ENCODE measurements around the gene EIF4E. TPM values are rescaled to one million over a fixed set of nuclear protein-coding genes. Genes with fewer than 3 reads are reported as not detected.
"Not testable (repeated sequence)": the region's sequence is repeated elsewhere in the genome, so short reads cannot be mapped to it uniquely, and the experiment has no call there.

EIF4E gene

DNA sequence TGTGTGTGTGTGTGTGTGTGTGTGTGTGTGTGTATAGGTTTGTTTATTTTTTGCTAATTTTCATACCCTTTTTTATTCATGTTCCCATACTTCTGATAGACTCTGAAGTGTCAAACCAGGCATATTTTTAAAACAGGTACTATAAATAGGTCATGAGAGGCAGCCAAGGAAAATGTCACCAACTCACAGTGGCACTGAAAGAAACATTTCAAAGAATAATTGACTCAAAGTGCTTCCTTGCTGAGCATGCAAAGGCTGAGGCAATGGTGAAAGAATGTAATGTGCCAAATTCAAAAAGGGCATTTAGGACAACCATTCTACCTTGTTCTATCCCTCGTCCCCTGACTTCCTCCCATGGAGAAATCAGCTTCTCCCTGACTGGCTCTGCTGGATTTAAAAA is 95.5 kb downstream of the EIF4E start:
- H3K4me2 ChIP-seq (ENCODE audit: low read length): no peak overlapping the region
- no peaks in the 10 kb centered on the region for H3K27me3 ChIP-seq (ENCODE audit: control insufficient read depth, insufficient read depth, low read length)
- no peak overlapping the region for H3K4me3 ChIP-seq (ENCODE audit: low read length)
- H3K9ac ChIP-seq (ENCODE audit: low read depth, low read length): no peak overlapping the region
- H3K36me3 ChIP-seq (ENCODE audit: insufficient read depth, low read length): no peaks in the 10 kb centered on the region
- H3K4me1 ChIP-seq (ENCODE audit: control insufficient read depth, insufficient read depth, low read length): no peaks in the 10 kb centered on the region
- no peaks in the 10 kb centered on the region for H3K9me3 ChIP-seq (replicated peaks; ENCODE audit: low read length)

DNA sequence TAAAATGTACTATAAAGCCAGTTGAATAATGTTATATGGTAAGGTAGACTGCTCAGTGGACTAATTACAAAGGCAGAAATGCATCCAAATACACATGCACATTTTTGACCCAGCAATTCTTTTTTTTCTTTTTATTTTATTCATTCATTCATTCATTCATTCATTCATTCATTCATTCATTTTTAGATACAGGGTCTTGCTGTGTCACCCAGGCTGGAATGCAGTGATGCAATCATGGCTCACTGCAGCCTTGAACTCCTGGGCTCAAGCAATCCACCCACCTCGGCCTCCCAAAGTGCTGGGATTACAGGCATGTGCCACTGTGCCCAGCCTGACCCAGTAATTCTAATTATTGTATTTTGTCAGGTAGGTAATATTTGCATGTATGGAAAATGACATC is 97.9 kb downstream of the EIF4E start:
- not testable (repeated sequence) for H3K4me3 ChIP-seq (ENCODE audit: low read length); H3K4me2 ChIP-seq (ENCODE audit: low read length); H3K9ac ChIP-seq (ENCODE audit: low read depth, low read length); H3K36me3 ChIP-seq (ENCODE audit: insufficient read depth, low read length); H3K9me3 ChIP-seq (replicated peaks; ENCODE audit: low read length); H3K27me3 ChIP-seq (ENCODE audit: control insufficient read depth, insufficient read depth, low read length); H3K4me1 ChIP-seq (ENCODE audit: control insufficient read depth, insufficient read depth, low read length)

Small RNA genes within 50 kb of the gene (small RNA-seq; reads per million reads assigned to genes)
- gene RNU7-149P (not detected), gene TBCAP3 (not detected)

Data from skeletal muscle satellite cell (primary cell).